GM23338 (cell line): Measurements from ENCODE around the gene SLC2A13. TPM values are rescaled to one million over a fixed set of nuclear protein-coding genes. Genes with fewer than 3 reads are reported as not detected.
"Not testable (repeated sequence)": the region's sequence is repeated elsewhere in the genome, so short reads cannot be mapped to it uniquely, and the experiment has no call there.

ENCODE experiments used
- ATAC-seq: fragments of 200-7000 bp; cut with Tn5 transposase; 3 replicates; pipeline ENCODE4 v1.9.1; 2020
- DNase-seq: peaks from one replicate; pipeline ENCODE4 v3.0.0-alpha.2; 2015; ENCODE audit warnings: low spot score
- H2AFZ ChIP-seq: fragments of 200-600 bp; sonication (generic); 2 replicates; pipeline ENCODE4 v1.8.0; 2016; ENCODE audit warnings: antibody characterized with exemption, mild to moderate bottlenecking, moderate library complexity
- H3F3A ChIP-seq: fragments of 200-600 bp; sonication (generic); replicated peaks from 2 replicates; pipeline ENCODE4 v1.8.0; 2017; ENCODE audit warnings: antibody characterized with exemption, mixed run types, low read depth
- H3K27ac ChIP-seq: fragments of 200-600 bp; sonication (generic); 2 replicates; pipeline ENCODE4 v1.6.1; 2016; ENCODE audit warnings: low read depth
- H3K27me3 ChIP-seq: fragments of 200-600 bp; sonication (generic); 2 replicates; pipeline ENCODE4 v1.8.0; 2016; ENCODE audit warnings: mild to moderate bottlenecking, mixed run types, moderate library complexity; ENCODE audit not compliant: insufficient read depth
- H3K36me3 ChIP-seq: fragments of 200-600 bp; sonication (generic); 2 replicates; pipeline ENCODE4 v1.8.0; 2016; ENCODE audit warnings: mild to moderate bottlenecking; ENCODE audit not compliant: insufficient read depth
- H3K4me1 ChIP-seq: fragments of 200-600 bp; sonication (generic); 2 replicates; pipeline ENCODE4 v1.8.0; 2016; ENCODE audit warnings: mild to moderate bottlenecking, moderate library complexity; ENCODE audit not compliant: insufficient read depth
- H3K4me2 ChIP-seq: fragments of 200-600 bp; sonication (generic); 2 replicates; pipeline ENCODE4 v1.7.1; 2017; ENCODE audit warnings: mixed run types
- H3K4me3 ChIP-seq: fragments of 200-600 bp; sonication (generic); 2 replicates; pipeline ENCODE4 v1.6.1; 2016; ENCODE audit warnings: mixed run types
- H3K79me2 ChIP-seq: fragments of 200-600 bp; sonication (generic); replicated peaks from 2 replicates; pipeline ENCODE4 v1.8.0; 2017; ENCODE audit warnings: mild to moderate bottlenecking; ENCODE audit not compliant: insufficient read depth
- H3K9me2 ChIP-seq: fragments of 200-600 bp; sonication (generic); 2 replicates; pipeline ENCODE4 v1.8.0; 2017; ENCODE audit not compliant: insufficient read depth
- H4K20me1 ChIP-seq: fragments of 200-600 bp; sonication (generic); replicated peaks from 2 replicates; pipeline ENCODE4 v1.8.0; 2017; ENCODE audit warnings: mild to moderate bottlenecking; ENCODE audit not compliant: insufficient read depth
- H3K27ac Mint-ChIP-seq: 2 replicates; pipeline ENCODE4 v1.8.0; 2020; ENCODE audit warnings: inconsistent platforms, mild to moderate bottlenecking, moderate library complexity, mixed read lengths
- H3K27me3 Mint-ChIP-seq: 3 replicates; pipeline ENCODE4 v1.8.0; 2022; ENCODE audit warnings: low read depth, mild to moderate bottlenecking, moderate library complexity, mixed read lengths, inconsistent platforms; ENCODE audit not compliant: insufficient read depth, poor library complexity
- H3K36me3 Mint-ChIP-seq: 3 replicates; pipeline ENCODE4 v1.8.0; 2021; ENCODE audit warnings: low read depth, mild to moderate bottlenecking, inconsistent platforms, moderate library complexity, mixed read lengths
- H3K4me1 Mint-ChIP-seq: 3 replicates; pipeline ENCODE4 v1.8.0; 2020; ENCODE audit warnings: mild to moderate bottlenecking, inconsistent platforms, mixed read lengths
- H3K4me3 Mint-ChIP-seq: 3 replicates; pipeline ENCODE4 v1.8.0; 2021; ENCODE audit warnings: moderate library complexity, mild to moderate bottlenecking, inconsistent platforms, mixed read lengths
- H3K9me3 Mint-ChIP-seq: 3 replicates; pipeline ENCODE4 v1.8.0; 2020; ENCODE audit warnings: moderate library complexity, mild to moderate bottlenecking, inconsistent platforms, mixed read lengths
- EZH2phosphoT487 ChIP-seq: fragments of 200-600 bp; sonication (generic); IDR thresholded peaks from one replicate; pipeline ENCODE4 v1.8.1; 2018; ENCODE audit warnings: antibody characterized with exemption; ENCODE audit not compliant: unreplicated experiment
- NANOG ChIP-seq: IDR thresholded peaks from 2 replicates; pipeline ENCODE4 v1.6.1; 2016; ENCODE audit warnings: antibody characterized with exemption, borderline replicate concordance
- STAT1 ChIP-seq: IDR thresholded peaks from one replicate; pipeline ENCODE4 v1.6.1; 2016; ENCODE audit warnings: antibody characterized with exemption; ENCODE audit not compliant: unreplicated experiment
- ZNF114 ChIP-seq: fragments of 250-450 bp; sonication (Bioruptor Pico); IDR thresholded peaks from 2 replicates; pipeline ENCODE4 v1.5.0; 2020; ENCODE audit warnings: mild to moderate bottlenecking, moderate library complexity
- polyA plus RNA-seq: library from polyadenylated mRNA; unstranded; fragments of >200 nt; fragmentation: Nextera tagmentation; extraction: Ambion mirVana; gene quantifications from 2 replicates; pipeline ENCODE4 v1.2.1, GENCODE V29; 2016
- total RNA-seq: library from RNA; depleted of rRNA; stranded (reverse); fragments of >200 nt; shearing (Covaris generic); gene quantifications from 2 replicates; pipeline ENCODE4 v1.2.3, GENCODE V29; 2014
- TF ChIP-seq, protein P1 (sequence below), 2 experiments: fragments of 200-600 bp in 1 of 2; sonication (generic) in 1 of 2; conservative IDR thresholded peaks; 2 replicates each; pipeline versions ENCODE4 v1.5.1 to v1.6.1; 2016 to 2017; ENCODE audit warnings: antibody characterized with exemption in 2 of 2, low read depth in 2 of 2, mild to moderate bottlenecking in 2 of 2, moderate library complexity in 1 of 2

The SLC2A13 gene
- total and polyA plus RNA-seq, 2 experiments from 2014 or later = 6.8 to 22.7 TPM

DNA sequence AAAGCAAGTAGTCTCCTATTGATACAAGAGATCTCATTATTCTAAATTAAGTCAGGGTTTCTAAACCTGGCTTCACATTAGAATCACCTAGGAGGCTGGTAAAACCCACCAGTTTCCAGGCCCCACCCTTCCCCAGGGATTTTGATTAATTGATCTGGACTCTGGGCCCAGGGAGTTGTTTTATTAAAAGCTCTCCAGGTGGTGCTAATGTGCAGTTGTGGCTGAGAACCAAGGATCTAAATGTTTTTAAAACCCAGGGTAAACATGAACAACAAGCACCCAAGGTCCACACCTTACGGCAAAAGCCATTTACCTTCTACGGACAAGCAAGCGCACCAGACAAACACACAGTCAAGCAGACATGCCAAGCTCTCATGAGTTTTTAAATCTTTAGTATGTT lies 73.9 kb downstream of the SLC2A13 start:
- H2AFZ ChIP-seq = no peak overlapping the region
- H3K27me3 ChIP-seq = no peaks in the 10 kb centered on the region
- no peaks in the 10 kb centered on the region for H3F3A ChIP-seq
- H4K20me1 ChIP-seq = no peaks in the 10 kb centered on the region
- no peaks in the 10 kb centered on the region for H3K9me2 ChIP-seq
- H3K27ac ChIP-seq = peak overlapping the region; percentile 82
- TF ChIP-seq ZNF114 (CRISPR knock-in tag) = no peak
- no peak for TF ChIP-seq NANOG
- TF ChIP-seq, protein P1, sequence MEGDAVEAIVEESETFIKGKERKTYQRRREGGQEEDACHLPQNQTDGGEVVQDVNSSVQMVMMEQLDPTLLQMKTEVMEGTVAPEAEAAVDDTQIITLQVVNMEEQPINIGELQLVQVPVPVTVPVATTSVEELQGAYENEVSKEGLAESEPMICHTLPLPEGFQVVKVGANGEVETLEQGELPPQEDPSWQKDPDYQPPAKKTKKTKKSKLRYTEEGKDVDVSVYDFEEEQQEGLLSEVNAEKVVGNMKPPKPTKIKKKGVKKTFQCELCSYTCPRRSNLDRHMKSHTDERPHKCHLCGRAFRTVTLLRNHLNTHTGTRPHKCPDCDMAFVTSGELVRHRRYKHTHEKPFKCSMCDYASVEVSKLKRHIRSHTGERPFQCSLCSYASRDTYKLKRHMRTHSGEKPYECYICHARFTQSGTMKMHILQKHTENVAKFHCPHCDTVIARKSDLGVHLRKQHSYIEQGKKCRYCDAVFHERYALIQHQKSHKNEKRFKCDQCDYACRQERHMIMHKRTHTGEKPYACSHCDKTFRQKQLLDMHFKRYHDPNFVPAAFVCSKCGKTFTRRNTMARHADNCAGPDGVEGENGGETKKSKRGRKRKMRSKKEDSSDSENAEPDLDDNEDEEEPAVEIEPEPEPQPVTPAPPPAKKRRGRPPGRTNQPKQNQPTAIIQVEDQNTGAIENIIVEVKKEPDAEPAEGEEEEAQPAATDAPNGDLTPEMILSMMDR (conservative IDR thresholded peaks at IDR 0.05; ENCODE audit: low read depth in 2 of 2) = 0 out of 4 replicates have a peak, but pooled peaks of 1 of the 2 experiments have one; percentile 11
- peak overlapping the region; percentile 65 for H3K4me2 ChIP-seq
- H3K9me3 Mint-ChIP-seq = no peaks in the 10 kb centered on the region
- H3K36me3 Mint-ChIP-seq = peaks cover 10% of the 10 kb centered on the region; the same call in 2 of the 3 replicates
- no peaks in the 10 kb centered on the region for H3K27me3 Mint-ChIP-seq
- no peaks in the 10 kb centered on the region for H3K36me3 ChIP-seq
- no peak overlapping the region for H3K4me3 ChIP-seq
- H3K79me2 ChIP-seq = 0 out of 2 replicates have a peak, but pooled peaks cover 3% of the 10 kb centered on the region
- peaks cover 43% of the 10 kb centered on the region for H3K4me1 Mint-ChIP-seq
- H3K27ac Mint-ChIP-seq = peak overlapping the region; percentile 80
- H3K4me1 ChIP-seq = peaks cover 41% of the 10 kb centered on the region
- H3K4me3 Mint-ChIP-seq = no peak overlapping the region
- ATAC-seq (no peak), DNase-seq (no peak)

DNA sequence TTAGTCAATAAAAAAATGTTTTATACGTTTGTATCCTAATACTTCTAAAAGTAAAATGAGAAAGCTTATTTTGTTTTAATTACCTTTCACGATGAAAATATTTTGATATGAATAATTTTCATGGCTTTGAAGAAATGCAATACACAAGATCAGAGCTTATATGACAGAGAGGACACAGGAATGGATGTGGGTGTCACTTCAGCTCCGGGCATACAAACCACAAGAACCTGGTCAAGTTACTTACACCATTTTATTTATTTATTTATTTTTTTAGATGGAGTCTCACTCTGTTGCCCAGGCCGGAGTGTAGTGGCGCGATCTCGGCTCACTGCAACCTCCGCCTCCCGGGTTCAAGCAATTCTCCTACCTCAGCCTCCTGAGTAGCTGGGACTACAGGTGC lies 74.9 kb downstream of the SLC2A13 start:
- not testable (repeated sequence) for H4K20me1 ChIP-seq, ATAC-seq, H3K9me3 Mint-ChIP-seq, H3K79me2 ChIP-seq, H3K9me2 ChIP-seq, H3K4me2 ChIP-seq, H3K27ac Mint-ChIP-seq, H2AFZ ChIP-seq, DNase-seq, H3K4me3 Mint-ChIP-seq, H3K36me3 ChIP-seq, H3K27me3 ChIP-seq, H3F3A ChIP-seq, H3K27ac ChIP-seq, H3K27me3 Mint-ChIP-seq, H3K4me3 ChIP-seq
- Mint-ChIP-seq H3K36me3 (peaks cover 10% of the 10 kb centered on the region; the same call in 2 of the 3 replicates), H3K4me1 (peaks cover 43% of the 10 kb centered on the region)
- peaks cover 41% of the 10 kb centered on the region for H3K4me1 ChIP-seq

DNA sequence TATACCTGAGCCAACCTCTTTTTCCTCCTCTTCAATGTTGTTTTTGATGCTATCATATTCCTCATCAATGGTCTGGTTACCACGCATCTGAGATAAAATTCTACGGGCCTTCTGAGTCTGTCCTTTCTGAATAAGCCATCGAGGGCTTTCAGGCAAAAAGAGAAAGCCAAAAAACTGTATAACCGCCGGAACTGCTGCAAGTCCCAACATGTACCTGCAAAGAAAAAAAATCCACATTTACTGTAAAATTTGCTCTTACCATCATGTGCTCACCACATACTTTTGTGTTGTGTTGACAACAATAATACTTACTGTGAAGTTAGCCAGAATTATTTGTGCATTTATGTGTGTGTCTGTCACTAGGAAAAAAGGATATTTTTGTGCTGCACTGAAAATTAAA lies 77.6 kb downstream of the SLC2A13 start:
- peaks cover 23% of the 10 kb centered on the region for H3K4me1 ChIP-seq
- no peaks in the 10 kb centered on the region for H3K27me3 ChIP-seq
- no peaks in the 10 kb centered on the region for H3K27me3 Mint-ChIP-seq
- TF ChIP-seq STAT1 (no peak), EZH2phosphoT487 (no peak)
- no peak overlapping the region for H2AFZ ChIP-seq
- no peaks in the 10 kb centered on the region for H3F3A ChIP-seq
- H4K20me1 ChIP-seq = no peaks in the 10 kb centered on the region
- H3K27ac Mint-ChIP-seq = peak overlapping the region; percentile 47; the same call in 1 of the 2 replicates
- H3K9me2 ChIP-seq = no peaks in the 10 kb centered on the region
- no peak overlapping the region for H3K4me2 ChIP-seq
- peaks cover 29% of the 10 kb centered on the region for H3K4me1 Mint-ChIP-seq
- no peak overlapping the region for H3K4me3 ChIP-seq
- H3K36me3 ChIP-seq = no peaks in the 10 kb centered on the region
- 0 out of 2 replicates have a peak, but pooled peaks cover 3% of the 10 kb centered on the region for H3K79me2 ChIP-seq
- no peak overlapping the region for H3K27ac ChIP-seq
- H3K36me3 Mint-ChIP-seq = peaks cover 10% of the 10 kb centered on the region; the same call in 2 of the 3 replicates
- no peak overlapping the region for H3K4me3 Mint-ChIP-seq
- ATAC-seq (no peak), DNase-seq (no peak)
- H3K9me3 Mint-ChIP-seq = no peaks in the 10 kb centered on the region
